CD8-positive, alpha-beta memory T cell (primary cell): ENCODE results near the gene SPTBN5. TPM values are rescaled to one million over a fixed set of nuclear protein-coding genes. Genes with fewer than 3 reads are reported as not detected.

Source experiments
- CTCF ChIA-PET: fragments of 350-600 bp; sonication (Branson Sonifier 250); formaldehyde crosslinking; loops from one replicate; lab custom pipeline; 2021; ENCODE audit warnings: antibody characterized with exemption; lab: Charles Lee
- POLR2A ChIA-PET: fragments of 350-600 bp; sonication (Branson Sonifier 250); formaldehyde crosslinking; loops from one replicate; lab custom pipeline; 2021; ENCODE audit warnings: antibody characterized with exemption; lab: Charles Lee
- DNase-seq, 5 donors: peaks; one replicate each; pipeline versions ENCODE4 v3.0.0 to v3.0.0-alpha.2; 2020 to 2022; ENCODE audit warnings: mixed read lengths in 1 of 5
- H3K27ac ChIP-seq: one replicate; pipeline ENCODE4 v1.7.0; 2013; ENCODE audit warnings: low read depth, mild to moderate bottlenecking, low read length, moderate library complexity
- H3K27me3 ChIP-seq: 2 replicates; pipeline ENCODE4 v1.7.0; 2013; ENCODE audit warnings: low read length, mild to moderate bottlenecking; ENCODE audit not compliant: insufficient read depth, poor library complexity, severe bottlenecking
- H3K36me3 ChIP-seq: 2 replicates; pipeline ENCODE4 v1.7.0; 2013; ENCODE audit warnings: mild to moderate bottlenecking, low read length, moderate library complexity; ENCODE audit not compliant: insufficient read depth
- H3K4me1 ChIP-seq: 2 replicates; pipeline ENCODE4 v1.7.0; 2013; ENCODE audit warnings: mild to moderate bottlenecking, low read length, moderate library complexity; ENCODE audit not compliant: insufficient read depth
- H3K4me3 ChIP-seq: 2 replicates; pipeline ENCODE4 v1.7.0; 2013; ENCODE audit warnings: mild to moderate bottlenecking, low read length
- H3K9me3 ChIP-seq: 2 replicates; pipeline ENCODE4 v1.7.0; 2013; ENCODE audit warnings: mild to moderate bottlenecking, low read length
- H3K27ac Mint-ChIP-seq, 8 donors: one replicate each; pipeline ENCODE4 v1.8.0; 2020 to 2021; ENCODE audit warnings: mixed read lengths in 8 of 8, mild to moderate bottlenecking in 6 of 8, inconsistent platforms in 3 of 8, moderate library complexity in 3 of 8
- H3K27me3 Mint-ChIP-seq, 2 donors: one replicate each; pipeline ENCODE4 v1.8.0; 2020 to 2021; ENCODE audit warnings: mixed read lengths in 2 of 2, mild to moderate bottlenecking in 1 of 2, moderate library complexity in 1 of 2
- H3K36me3 Mint-ChIP-seq, 3 donors: one replicate each; pipeline ENCODE4 v1.8.0; 2020 to 2021; ENCODE audit warnings: mixed read lengths in 3 of 3, inconsistent platforms in 1 of 3, mild to moderate bottlenecking in 1 of 3
- H3K4me1 Mint-ChIP-seq, 3 donors: one replicate each; pipeline ENCODE4 v1.8.0; 2020 to 2021; ENCODE audit warnings: mixed read lengths in 3 of 3, inconsistent platforms in 1 of 3, mild to moderate bottlenecking in 1 of 3
- H3K4me3 Mint-ChIP-seq, 7 donors: one replicate each; pipeline ENCODE4 v1.8.0; 2020 to 2021; ENCODE audit warnings: mixed read lengths in 7 of 7, mild to moderate bottlenecking in 6 of 7, moderate library complexity in 4 of 7, inconsistent platforms in 2 of 7
- H3K9me3 Mint-ChIP-seq, 5 donors: one replicate each; pipeline ENCODE4 v1.8.0; 2020 to 2022; ENCODE audit warnings: mixed read lengths in 5 of 5, mild to moderate bottlenecking in 3 of 5, moderate library complexity in 2 of 5, inconsistent platforms in 1 of 5
- polyA plus RNA-seq: library from polyadenylated mRNA; unstranded; fragments of 300-500 nt; fragmentation: Illumina TruSeq; gene quantifications from one replicate; pipeline ENCODE4 v1.2.3, GENCODE V29; 2021
- total RNA-seq, 2 experiments: library from RNA; stranded (reverse); gene quantifications; one replicate each; pipeline ENCODE4 v1.2.3, GENCODE V29; 2021

Gene SPTBN5
- total and polyA plus RNA-seq, 3 experiments from 2014 or later = 0.31 to 0.39 TPM; not detected in 1

GRCh38 chr15:41869770-41870688 is 23.8 kb downstream of the SPTBN5 start:
- H3K9me3 ChIP-seq = no peaks in the 10 kb centered on the region
- DNase-seq = no peak
- ChIA-PET CTCF (interaction anchor here (0.9 to 1.6 kb wide), 5 partner anchors 8 to 96 kb away, joined by 4 to 6 read pairs (median 5); partner anchors contain the start of genes MAPKBP1 and SPTBN5), POLR2A (interaction anchor here (1.8 kb wide), 1 partner anchor 25 kb away, joined by 7 read pairs; no protein-coding TSS in a partner anchor)
- H3K27me3 ChIP-seq = no peaks in the 10 kb centered on the region
- H3K27ac ChIP-seq = no peak overlapping the region
- H3K4me1 Mint-ChIP-seq = peaks cover 12 to 16% (median 12%) of the 10 kb centered on the region in 3 donors
- peaks cover 0 to 4% of the 10 kb centered on the region in 2 donors for H3K27me3 Mint-ChIP-seq
- H3K36me3 Mint-ChIP-seq = no peaks in the 10 kb centered on the region
- H3K27ac Mint-ChIP-seq = peak overlapping the region; percentile 73 to 96 (median 91)
- H3K9me3 Mint-ChIP-seq = no peaks in the 10 kb centered on the region
- H3K4me3 Mint-ChIP-seq = peak overlapping the region in 4 of 7 donors; percentile 8 to 53 (median 29)
- no peak overlapping the region for H3K4me3 ChIP-seq
- no peaks in the 10 kb centered on the region for H3K36me3 ChIP-seq
- H3K4me1 ChIP-seq = peaks cover 8% of the 10 kb centered on the region

GRCh38 chr15:41868321-41868720 is 25.5 kb downstream of the SPTBN5 start:
- no peak overlapping the region for H3K27ac ChIP-seq
- H3K36me3 ChIP-seq = no peaks in the 10 kb centered on the region
- Mint-ChIP-seq H3K36me3 (no peaks in the 10 kb centered on the region), H3K27me3 (peaks cover 0 to 4% of the 10 kb centered on the region in 2 donors), H3K9me3 (no peaks in the 10 kb centered on the region), H3K4me1 (peaks cover 15 to 20% (median 17%) of the 10 kb centered on the region in 3 donors), H3K4me3 (no peak overlapping the region), H3K27ac (peak overlapping the region in 1 of 8 donors; percentile 52)
- CTCF ChIA-PET = no interaction called here
- H3K4me3 ChIP-seq = no peak overlapping the region
- no peaks in the 10 kb centered on the region for H3K27me3 ChIP-seq
- H3K4me1 ChIP-seq = peaks cover 8% of the 10 kb centered on the region
- POLR2A ChIA-PET = no interaction called here
- no peaks in the 10 kb centered on the region for H3K9me3 ChIP-seq
- DNase-seq = no peak

- no peak overlapping the region for H3K27ac ChIP-seq
- Mint-ChIP-seq H3K36me3 (no peaks in the 10 kb centered on the region), H3K4me3 (no peak overlapping the region), H3K9me3 (no peaks in the 10 kb centered on the region), H3K27ac (peak overlapping the region in 2 of 8 donors; percentile 35 to 66), H3K4me1 (peaks cover 16 to 24% (median 21%) of the 10 kb centered on the region in 3 donors), H3K27me3 (no peaks in the 10 kb centered on the region)
- ChIA-PET CTCF (no interaction called here), POLR2A (no interaction called here)
- H3K9me3 ChIP-seq = no peaks in the 10 kb centered on the region
- H3K4me3 ChIP-seq = no peak overlapping the region
- H3K4me1 ChIP-seq = peaks cover 8% of the 10 kb centered on the region
- DNase-seq = no peak
- H3K27me3 ChIP-seq = no peaks in the 10 kb centered on the region
- H3K36me3 ChIP-seq = no peaks in the 10 kb centered on the region
Observed at GRCh38 chr15:41866872-41867579, 26.8 kb downstream of the SPTBN5 start.

- ChIA-PET CTCF (no interaction called here), POLR2A (no interaction called here)
- Mint-ChIP-seq H3K4me3 (no peak overlapping the region), H3K27me3 (no peaks in the 10 kb centered on the region), H3K9me3 (no peaks in the 10 kb centered on the region), H3K27ac (no peak overlapping the region), H3K36me3 (no peaks in the 10 kb centered on the region), H3K4me1 (peaks cover 16 to 22% (median 21%) of the 10 kb centered on the region in 3 donors)
- H3K27ac ChIP-seq = no peak overlapping the region
- no peaks in the 10 kb centered on the region for H3K36me3 ChIP-seq
- no peaks in the 10 kb centered on the region for H3K27me3 ChIP-seq
- peaks cover 8% of the 10 kb centered on the region for H3K4me1 ChIP-seq
- DNase-seq = no peak
- H3K4me3 ChIP-seq = no peak overlapping the region
- no peaks in the 10 kb centered on the region for H3K9me3 ChIP-seq
Observed at GRCh38 chr15:41866263-41866703, 27.6 kb downstream of the SPTBN5 start.

- Histone ChIP-seq H3K9me3 (no peaks in the 10 kb centered on the region), H3K27ac (no peak overlapping the region), H3K4me1 (peaks cover 3% of the 10 kb centered on the region), H3K27me3 (no peaks in the 10 kb centered on the region), H3K36me3 (no peaks in the 10 kb centered on the region), H3K4me3 (no peak overlapping the region)
- no peak for DNase-seq
- ChIA-PET POLR2A (no interaction called here), CTCF (no interaction called here)
- Mint-ChIP-seq H3K27ac (no peak overlapping the region), H3K27me3 (no peaks in the 10 kb centered on the region), H3K36me3 (no peaks in the 10 kb centered on the region), H3K4me1 (peaks cover 11 to 17% (median 15%) of the 10 kb centered on the region in 3 donors), H3K9me3 (no peaks in the 10 kb centered on the region), H3K4me3 (no peak overlapping the region)
Observed at GRCh38 chr15:41865490-41866055, 28.3 kb downstream of the SPTBN5 start.

- H3K27me3 Mint-ChIP-seq = no peaks in the 10 kb centered on the region
- H3K36me3 Mint-ChIP-seq = no peaks in the 10 kb centered on the region
- peak overlapping the region in 2 of 7 donors; percentile 12 to 15 for H3K4me3 Mint-ChIP-seq
- peaks cover 12 to 17% (median 14%) of the 10 kb centered on the region in 3 donors for H3K4me1 Mint-ChIP-seq
- no peaks in the 10 kb centered on the region for H3K27me3 ChIP-seq
- CTCF ChIA-PET = interaction anchor here (1.1 to 1.6 kb wide), 3 partner anchors 8 to 89 kb away, joined by 3 to 4 read pairs (median 3); partner anchors contain the start of gene MAPKBP1
- H3K4me3 ChIP-seq = no peak overlapping the region
- no peaks in the 10 kb centered on the region for H3K4me1 ChIP-seq
- POLR2A ChIA-PET = no interaction called here
- no peak overlapping the region for H3K27ac ChIP-seq
- no peaks in the 10 kb centered on the region for H3K36me3 ChIP-seq
- DNase-seq = no peak
- H3K9me3 Mint-ChIP-seq = no peaks in the 10 kb centered on the region
- H3K9me3 ChIP-seq = no peaks in the 10 kb centered on the region
- H3K27ac Mint-ChIP-seq = peak overlapping the region in 3 of 8 donors; percentile 24 to 76 (median 56)
Observed at GRCh38 chr15:41862515-41863116, 31.2 kb downstream of the SPTBN5 start.

GRCh38 chr15:41861736-41862356 is 32.0 kb downstream of the SPTBN5 start:
- CTCF ChIA-PET = interaction anchor here (0.9 to 1.6 kb wide), 4 partner anchors 9 to 88 kb away, joined by 3 to 4 read pairs (median 3); partner anchors contain the start of gene MAPKBP1
- POLR2A ChIA-PET = interaction anchor here (0.5 kb wide), 1 partner anchor 271 kb away, joined by 3 read pairs; no protein-coding TSS in a partner anchor

More at GRCh38 chr15:41861736-41862356, 32.0 kb downstream of the SPTBN5 start:
- no peaks in the 10 kb centered on the region for H3K9me3 Mint-ChIP-seq
- Histone ChIP-seq H3K27me3 (no peaks in the 10 kb centered on the region), H3K4me3 (no peak overlapping the region), H3K9me3 (no peaks in the 10 kb centered on the region), H3K27ac (no peak overlapping the region), H3K4me1 (no peaks in the 10 kb centered on the region), H3K36me3 (no peaks in the 10 kb centered on the region)
- H3K27me3 Mint-ChIP-seq = no peaks in the 10 kb centered on the region
- H3K27ac Mint-ChIP-seq = no peak overlapping the region
- no peaks in the 10 kb centered on the region for H3K36me3 Mint-ChIP-seq
- H3K4me3 Mint-ChIP-seq = no peak overlapping the region
- no peak for DNase-seq
- H3K4me1 Mint-ChIP-seq = peaks cover 12 to 17% (median 14%) of the 10 kb centered on the region in 3 donors
